MCF 10A (cell line): ENCODE results near the gene IRF2. TPM values are rescaled to one million over a fixed set of nuclear protein-coding genes. Genes with fewer than 3 reads are reported as not detected.

Experiments used
- BruUV-seq: library from RNA; stranded (reverse); fragments of 400-500 nt; replicated peaks from 2 replicates; lab custom pipeline; 2021; lab: Mats Ljungman, UMichigan
- CTCF ChIA-PET: fragments of 300-600 bp; sonication (Branson Sonifier 250); formaldehyde crosslinking; extraction: SDS; loops from one replicate; lab custom pipeline; 2021; ENCODE audit warnings: antibody characterized with exemption, inconsistent platforms; lab: Yijun Ruan, JAX
- POLR2A ChIA-PET: fragments of 300-600, 350-650 bp; sonication (Branson Sonifier 250); formaldehyde crosslinking; extraction: SDS; loops from one replicate; lab custom pipeline; 2020; ENCODE audit warnings: antibody characterized with exemption, inconsistent platforms; lab: Yijun Ruan, JAX
- DNase-seq: peaks from one replicate; pipeline ENCODE4 v3.0.0-alpha.2; 2018; ENCODE audit not compliant: unreplicated experiment
- H3K27ac Mint-ChIP-seq: one replicate; pipeline ENCODE4 v1.8.0; 2022; ENCODE audit warnings: mild to moderate bottlenecking, low read depth, mixed read lengths; ENCODE audit not compliant: unreplicated experiment
- H3K27me3 Mint-ChIP-seq: one replicate; pipeline ENCODE4 v1.8.0; 2022; ENCODE audit warnings: mixed read lengths; ENCODE audit not compliant: insufficient read depth, unreplicated experiment
- H3K36me3 Mint-ChIP-seq: one replicate; pipeline ENCODE4 v1.8.0; 2022; ENCODE audit warnings: mild to moderate bottlenecking, moderate library complexity, mixed read lengths; ENCODE audit not compliant: insufficient read depth, unreplicated experiment
- H3K4me1 Mint-ChIP-seq: one replicate; pipeline ENCODE4 v1.8.0; 2022; ENCODE audit warnings: mixed read lengths; ENCODE audit not compliant: insufficient read depth, unreplicated experiment
- H3K4me3 Mint-ChIP-seq: one replicate; pipeline ENCODE4 v1.8.0; 2022; ENCODE audit warnings: mild to moderate bottlenecking, moderate library complexity, mixed read lengths; ENCODE audit not compliant: unreplicated experiment
- H3K9me3 Mint-ChIP-seq: one replicate; pipeline ENCODE4 v1.8.0; 2022; ENCODE audit warnings: mixed read lengths; ENCODE audit not compliant: unreplicated experiment
- CTCF ChIP-seq: fragments of 200-600 bp; IDR thresholded peaks from one replicate; pipeline ENCODE4 v1.8.0; 2022; ENCODE audit warnings: antibody characterized with exemption, mild to moderate bottlenecking; ENCODE audit not compliant: unreplicated experiment
- intact Hi-C: fragments of 100-400 bp; cut with micrococcal nuclease; formaldehyde crosslinking; loops from 2 replicates; pipeline ENCODE4 v1.14.1; 2022
- total RNA-seq: library from RNA; stranded (reverse); gene quantifications from 2 replicates; pipeline ENCODE4 v1.2.3, GENCODE V29; 2022

Gene IRF2
- total RNA-seq, 1 experiment from 2014 or later, result 20.8 TPM

- no peak for TF ChIP-seq CTCF
- no peak overlapping the region for H3K4me3 Mint-ChIP-seq
- H3K36me3 Mint-ChIP-seq, result peaks cover 18% of the 10 kb centered on the region
- H3K27me3 Mint-ChIP-seq, result no peaks in the 10 kb centered on the region
- H3K9me3 Mint-ChIP-seq, result no peaks in the 10 kb centered on the region
- no TSS peak for BruUV-seq
- H3K4me1 Mint-ChIP-seq, result peaks cover 6% of the 10 kb centered on the region
- intact Hi-C loops, result no loop called here
- CTCF ChIA-PET, result no interaction called here
- H3K27ac Mint-ChIP-seq, result no peak overlapping the region
- no peak for DNase-seq
- POLR2A ChIA-PET, result interaction anchor here (0.6 kb wide), 1 partner anchor 340 kb away, joined by 4 read pairs; no protein-coding TSS in a partner anchor
Observed at GRCh38 chr4:184464759-184465454, 9.4 kb downstream of the IRF2 start.

DNA sequence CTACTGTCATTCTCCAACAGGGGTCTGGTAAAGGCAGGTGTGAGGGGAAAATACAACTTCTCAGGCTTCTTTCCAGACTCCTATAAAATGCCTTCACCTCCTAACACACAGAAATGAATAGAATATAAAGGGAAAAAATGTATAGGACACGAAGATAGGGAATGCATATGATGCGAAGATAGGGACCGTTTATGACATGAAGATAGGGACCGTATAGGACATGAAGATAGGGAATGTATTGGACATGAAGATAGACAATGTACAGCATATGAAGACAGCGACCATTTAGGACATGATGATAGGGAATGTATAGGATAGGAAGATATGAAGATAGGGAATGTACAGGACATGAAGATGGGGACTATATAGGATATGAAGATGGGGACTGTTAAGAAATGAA is 10.5 kb downstream of the IRF2 start:
- no peak overlapping the region for H3K27ac Mint-ChIP-seq
- H3K4me1 Mint-ChIP-seq, result peaks cover 17% of the 10 kb centered on the region
- intact Hi-C loops, result no loop called here
- no peak for TF ChIP-seq CTCF
- DNase-seq, result no peak
- no peak overlapping the region for H3K4me3 Mint-ChIP-seq
- ChIA-PET CTCF (no interaction called here), POLR2A (interaction anchor here (2.1 kb wide), 1 partner anchor 10 kb away, joined by 7 read pairs; no protein-coding TSS in a partner anchor)
- no TSS peak for BruUV-seq
- H3K9me3 Mint-ChIP-seq, result no peaks in the 10 kb centered on the region
- H3K36me3 Mint-ChIP-seq, result peaks cover 15% of the 10 kb centered on the region
- no peaks in the 10 kb centered on the region for H3K27me3 Mint-ChIP-seq

DNA sequence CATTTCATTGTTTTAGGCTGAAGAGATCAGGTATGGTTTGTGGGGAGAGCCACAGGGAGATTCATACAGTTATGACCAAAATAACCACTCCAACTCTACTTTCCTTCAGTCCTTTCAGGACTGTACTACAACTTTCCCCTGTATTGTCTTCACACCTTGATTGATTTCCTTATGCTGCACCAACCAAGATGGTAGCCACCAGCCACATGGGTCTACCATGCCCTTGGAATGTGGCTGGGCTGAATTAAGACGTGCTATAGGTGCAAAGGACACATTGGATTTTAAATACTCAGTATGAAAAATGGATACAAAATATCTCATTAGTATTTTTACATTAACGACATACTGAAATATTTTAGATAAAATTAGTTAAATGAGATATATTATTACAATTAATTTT is 11.2 kb downstream of the IRF2 start:
- no peak overlapping the region for H3K27ac Mint-ChIP-seq
- CTCF ChIA-PET, result no interaction called here

More for the DNA sequence above, 11.2 kb downstream of the IRF2 start:
- Mint-ChIP-seq H3K4me3 (no peak overlapping the region), H3K4me1 (peaks cover 23% of the 10 kb centered on the region), H3K9me3 (no peaks in the 10 kb centered on the region), H3K27me3 (no peaks in the 10 kb centered on the region), H3K36me3 (peaks cover 14% of the 10 kb centered on the region)
- DNase-seq, result no peak
- POLR2A ChIA-PET, result interaction anchor here (1.2 to 2.1 kb wide), 4 partner anchors 9 to 74 kb away, joined by 4 to 7 read pairs (median 4); partner anchors contain the start of gene IRF2
- TF ChIP-seq CTCF, result no peak
- no TSS peak for BruUV-seq
- intact Hi-C loops, result no loop called here
